GM12873 (cell line): ENCODE results near the gene PLPP1.

Experiments
- CTCF ChIP-seq: IDR thresholded peaks from 2 replicates; pipeline ENCODE4 v1.5.1; 2012; ENCODE audit warnings: low read depth, mild to moderate bottlenecking, moderate library complexity, low read length, control low read depth; ENCODE audit not compliant: insufficient read depth; ENCODE audit errors: missing control alignments

Gene PLPP1

DNA sequence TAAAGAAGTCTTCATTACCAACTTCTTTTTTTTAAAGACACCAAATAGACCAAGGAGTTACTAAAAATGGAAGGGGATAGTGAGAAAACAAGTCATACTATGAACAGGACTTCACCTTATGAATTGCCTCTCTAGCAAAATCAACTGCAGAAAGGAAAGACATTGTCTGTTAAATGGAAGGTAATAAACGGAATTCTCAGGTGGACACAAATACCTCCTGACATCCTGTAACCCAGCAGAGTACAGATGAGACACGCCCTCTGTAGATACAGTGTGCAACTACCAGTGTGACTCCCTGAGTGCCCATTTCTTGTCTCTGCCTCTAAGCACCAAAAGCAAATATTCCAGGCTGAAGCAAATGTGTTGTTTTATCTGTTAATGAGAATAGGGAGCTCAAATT, 12.2 kb upstream of the PLPP1 start:
- TF ChIP-seq CTCF = peak; percentile 13

GRCh38 chr5:55544341-55544740, 9.6 kb upstream of the PLPP1 start:
- TF ChIP-seq CTCF = no peak

- TF ChIP-seq CTCF = no peak
Measured at GRCh38 chr5:55541056-55541635, 6.4 kb upstream of the PLPP1 start.

- no peak for TF ChIP-seq CTCF
Measured at GRCh38 chr5:55540525-55540924, 5.8 kb upstream of the PLPP1 start.

- TF ChIP-seq CTCF = no peak
Measured at GRCh38 chr5:55540024-55540423, 5.3 kb upstream of the PLPP1 start.

GRCh38 chr5:55538661-55539060, 3.9 kb upstream of the PLPP1 start:
- TF ChIP-seq CTCF = no peak

DNA sequence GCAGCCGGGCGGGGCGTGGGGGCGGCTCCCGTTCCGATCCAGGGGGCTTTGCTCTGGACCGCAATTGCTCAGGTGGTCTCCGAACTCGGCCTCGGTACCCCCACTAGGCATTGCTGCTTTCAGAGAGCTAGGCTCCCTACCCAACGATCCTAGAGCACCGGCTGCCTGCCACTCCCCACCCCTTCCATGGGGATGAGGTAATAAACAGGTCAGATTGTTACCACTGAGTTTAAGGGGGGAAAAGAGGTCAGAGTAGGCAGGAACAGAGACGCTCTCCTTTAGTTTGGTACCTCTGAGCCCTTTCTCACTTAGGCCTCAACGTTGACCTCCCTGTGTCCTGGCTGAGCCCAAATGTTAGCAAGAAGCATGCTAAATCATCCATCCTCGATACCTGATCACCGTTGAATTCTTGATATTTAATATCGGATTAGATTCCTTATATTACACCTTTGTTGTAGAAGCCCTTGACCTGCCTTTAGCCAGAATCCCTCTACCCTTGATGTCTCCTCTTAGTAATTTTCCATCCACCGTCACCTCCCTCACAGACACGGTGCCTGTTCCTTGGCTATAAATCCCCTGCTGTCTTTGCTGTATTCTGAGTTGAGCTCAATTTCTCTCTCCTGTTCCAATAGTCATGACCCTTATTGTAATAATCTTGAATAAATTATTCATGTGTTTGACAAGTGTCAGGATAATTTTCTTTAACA, 588 bp upstream of the PLPP1 start:
- no peak for TF ChIP-seq CTCF
